Natural killer cell treated with Interleukin-12 subunit alpha and Interleukin-12 subunit beta and Interleukin-15 and Interleukin-18, amount 100 ng/mL, for 72 hours (primary cell): Measurements from ENCODE around the gene TMEM81. TPM values are rescaled to one million over a fixed set of nuclear protein-coding genes. Genes with fewer than 3 reads are reported as not detected.

Source experiments
- ATAC-seq, 2 donors: fragments of 150-1000 bp; cut with Tn5 transposase in 1 of 2; sonication (Bioruptor Pico), chemical (Tn5 transposase) in 1 of 2; 2 replicates each; pipeline ENCODE4 v1.10.0; 2021
- DNase-seq: peaks from one replicate; pipeline ENCODE4 v3.0.0; 2022; ENCODE audit warnings: low spot score
- H3K27ac Mint-ChIP-seq, 2 donors: 1 replicate in 1 of 2; 2 replicates in 1 of 2; pipeline ENCODE4 v1.8.0; 2022; ENCODE audit warnings: mixed read lengths in 2 of 2, mild to moderate bottlenecking in 1 of 2, moderate library complexity in 1 of 2
- H3K27me3 Mint-ChIP-seq, 2 donors: 1 replicate in 1 of 2; 2 replicates in 1 of 2; pipeline ENCODE4 v1.8.0; 2022; ENCODE audit warnings: mixed read lengths in 2 of 2
- H3K36me3 Mint-ChIP-seq: one replicate; pipeline ENCODE4 v1.8.0; 2022; ENCODE audit warnings: mixed read lengths
- H3K4me1 Mint-ChIP-seq, 2 donors: 1 replicate in 1 of 2; 2 replicates in 1 of 2; pipeline ENCODE4 v1.8.0; 2022; ENCODE audit warnings: low read depth in 2 of 2, mixed read lengths in 2 of 2, mild to moderate bottlenecking in 1 of 2
- H3K4me3 Mint-ChIP-seq: one replicate; pipeline ENCODE4 v1.8.0; 2022; ENCODE audit warnings: mixed read lengths
- H3K9me3 Mint-ChIP-seq: 2 replicates; pipeline ENCODE4 v1.8.0; 2022; ENCODE audit warnings: mixed read lengths
- total RNA-seq, 2 donors: library from RNA; stranded (reverse); gene quantifications; one replicate each; pipeline ENCODE4 v1.2.3, GENCODE V29; 2022

TMEM81 gene
- total RNA-seq, 2 donors from 2014 or later = 3.0 to 7.2 TPM

DNA sequence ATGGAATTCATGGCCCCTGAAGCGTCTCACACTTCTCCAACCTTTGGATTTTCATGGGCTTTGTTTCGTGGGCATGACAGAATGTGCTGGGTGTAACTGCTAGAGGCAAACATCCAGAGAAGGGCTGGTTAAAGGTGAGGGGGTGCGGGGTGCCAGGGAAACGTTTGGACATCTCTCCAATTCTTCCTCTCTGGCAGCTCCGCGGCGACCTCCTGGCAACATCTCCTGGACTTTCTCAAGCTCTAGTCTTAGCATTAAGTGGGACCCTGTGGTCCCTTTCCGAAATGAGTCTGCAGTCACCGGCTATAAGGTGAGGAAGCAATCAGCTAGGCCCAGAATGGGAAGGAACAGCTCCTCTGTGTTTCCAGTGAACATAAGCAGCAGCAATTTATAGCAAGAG is 12.0 kb downstream of the TMEM81 start:
- no peak overlapping the region for H3K27ac Mint-ChIP-seq
- no peaks in the 10 kb centered on the region for H3K36me3 Mint-ChIP-seq
- no peaks in the 10 kb centered on the region for H3K9me3 Mint-ChIP-seq
- no peak overlapping the region for H3K4me3 Mint-ChIP-seq
- no peaks in the 10 kb centered on the region for H3K27me3 Mint-ChIP-seq
- H3K4me1 Mint-ChIP-seq = no peaks in the 10 kb centered on the region
- ATAC-seq (no peak), DNase-seq (no peak)

DNA sequence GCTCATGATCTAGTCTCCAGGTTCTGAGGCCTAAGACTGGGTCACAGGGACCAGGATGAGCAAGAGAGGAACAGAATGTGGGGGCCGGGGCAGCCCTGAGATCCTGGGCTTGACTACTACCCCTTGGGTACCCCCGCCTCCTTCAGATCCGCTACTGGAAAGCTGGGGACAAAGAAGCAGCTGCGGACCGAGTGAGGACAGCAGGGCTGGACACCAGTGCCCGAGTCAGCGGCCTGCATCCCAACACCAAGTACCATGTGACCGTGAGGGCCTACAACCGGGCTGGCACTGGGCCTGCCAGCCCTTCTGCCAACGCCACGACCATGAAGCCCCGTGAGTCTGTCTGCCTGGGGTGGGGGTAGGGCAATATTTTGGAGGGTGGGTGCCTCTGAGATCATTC is 12.5 kb downstream of the TMEM81 start:
- H3K27ac Mint-ChIP-seq = no peak overlapping the region
- H3K9me3 Mint-ChIP-seq = no peaks in the 10 kb centered on the region
- H3K36me3 Mint-ChIP-seq = no peaks in the 10 kb centered on the region
- ATAC-seq = no peak
- H3K4me1 Mint-ChIP-seq = no peaks in the 10 kb centered on the region
- DNase-seq = no peak
- no peak overlapping the region for H3K4me3 Mint-ChIP-seq
- H3K27me3 Mint-ChIP-seq = no peaks in the 10 kb centered on the region

DNA sequence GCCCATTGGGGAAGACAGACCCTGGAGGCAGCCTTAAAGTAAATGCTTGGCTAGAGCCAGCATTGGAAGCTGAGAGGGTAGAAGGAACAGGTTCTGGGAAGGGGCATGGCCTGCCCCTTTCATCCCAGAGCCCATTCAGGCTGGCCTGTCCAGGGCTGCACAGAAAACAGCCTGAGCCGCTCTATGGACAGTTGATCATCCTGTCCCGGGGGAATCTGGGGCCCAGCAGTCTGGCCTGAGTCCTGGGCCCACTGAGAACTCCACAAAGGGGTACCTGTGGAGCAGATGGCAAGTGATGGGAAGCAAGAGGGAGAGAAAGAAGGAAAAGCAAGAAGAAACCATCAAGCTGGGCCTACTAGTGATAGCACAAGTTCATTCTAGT is 13.2 kb downstream of the TMEM81 start:
- Mint-ChIP-seq H3K4me3 (no peak overlapping the region), H3K27ac (no peak overlapping the region), H3K9me3 (no peaks in the 10 kb centered on the region), H3K36me3 (no peaks in the 10 kb centered on the region), H3K4me1 (no peaks in the 10 kb centered on the region), H3K27me3 (peaks cover 0 to 3% of the 10 kb centered on the region in 2 donors)
- DNase-seq (no peak), ATAC-seq (no peak)

DNA sequence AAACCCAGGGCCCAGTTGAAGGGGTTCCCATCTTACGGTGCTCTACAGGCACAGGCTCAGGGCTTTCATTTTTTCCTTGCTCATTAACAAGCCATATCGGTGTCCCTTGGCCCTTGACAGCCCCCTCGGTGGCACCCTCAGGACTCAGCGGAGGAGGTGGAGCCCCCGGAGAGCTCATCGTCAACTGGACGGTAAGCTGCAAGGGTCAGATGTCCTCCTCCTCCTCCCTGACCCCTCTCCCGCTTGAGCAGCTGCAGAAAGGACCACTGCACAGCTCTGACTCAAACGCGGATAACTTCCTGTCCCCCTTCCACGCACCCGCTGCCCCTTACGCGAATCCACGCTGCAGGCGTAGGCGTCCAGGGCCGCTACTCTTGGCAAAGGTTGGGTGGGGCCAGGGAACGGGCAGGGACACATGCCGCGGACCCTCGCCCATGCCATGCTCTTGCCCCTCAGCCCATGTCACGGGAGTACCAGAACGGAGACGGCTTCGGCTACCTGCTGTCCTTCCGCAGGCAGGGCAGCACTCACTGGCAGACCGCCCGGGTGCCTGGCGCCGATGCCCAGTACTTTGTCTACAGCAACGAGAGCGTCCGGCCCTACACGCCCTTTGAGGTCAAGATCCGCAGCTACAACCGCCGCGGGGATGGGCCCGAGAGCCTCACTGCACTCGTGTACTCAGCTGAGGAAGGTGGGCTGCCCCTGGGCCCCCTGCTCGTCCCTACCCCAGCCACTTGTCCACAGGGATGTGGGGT is 14.7 kb downstream of the TMEM81 start:
- H3K9me3 Mint-ChIP-seq = no peaks in the 10 kb centered on the region
- no peak overlapping the region for H3K27ac Mint-ChIP-seq
- ATAC-seq (no peak), DNase-seq (no peak)
- no peaks in the 10 kb centered on the region for H3K4me1 Mint-ChIP-seq
- H3K27me3 Mint-ChIP-seq = peaks cover 0 to 3% of the 10 kb centered on the region in 2 donors
- H3K4me3 Mint-ChIP-seq = no peak overlapping the region
- no peaks in the 10 kb centered on the region for H3K36me3 Mint-ChIP-seq

DNA sequence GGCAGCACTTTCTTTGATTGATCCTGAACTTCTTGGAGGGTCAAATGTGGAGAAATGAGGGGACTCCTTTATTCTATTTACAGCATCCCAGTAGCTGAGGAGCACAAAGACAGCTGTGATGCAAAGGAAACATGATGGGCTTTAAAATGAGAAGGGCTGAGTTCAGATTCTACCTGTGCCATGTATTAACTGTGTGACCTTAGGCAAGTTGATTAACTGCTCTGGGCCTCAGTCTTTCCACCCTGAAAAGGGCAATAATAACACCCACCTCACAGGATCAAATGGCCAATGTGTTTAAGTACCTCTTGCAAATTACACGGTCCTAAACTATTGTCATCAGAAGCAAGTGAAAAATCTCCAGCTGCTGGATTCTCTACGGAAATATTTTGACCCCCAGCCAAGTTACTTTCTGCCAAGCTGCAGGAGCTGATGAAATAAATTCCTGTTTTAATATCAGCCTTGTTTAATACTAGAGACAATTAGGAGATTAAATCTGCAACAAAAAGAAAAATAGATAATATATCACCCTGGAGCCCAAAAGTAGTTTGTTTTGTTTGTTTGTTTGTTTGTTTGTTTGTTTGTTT is 15.7 kb downstream of the TMEM81 start:
- Mint-ChIP-seq H3K27ac (no peak overlapping the region), H3K27me3 (peaks cover 0 to 3% of the 10 kb centered on the region in 2 donors), H3K36me3 (no peaks in the 10 kb centered on the region), H3K4me1 (no peaks in the 10 kb centered on the region), H3K4me3 (no peak overlapping the region), H3K9me3 (no peaks in the 10 kb centered on the region)
- no peak for DNase-seq
- ATAC-seq = no peak

DNA sequence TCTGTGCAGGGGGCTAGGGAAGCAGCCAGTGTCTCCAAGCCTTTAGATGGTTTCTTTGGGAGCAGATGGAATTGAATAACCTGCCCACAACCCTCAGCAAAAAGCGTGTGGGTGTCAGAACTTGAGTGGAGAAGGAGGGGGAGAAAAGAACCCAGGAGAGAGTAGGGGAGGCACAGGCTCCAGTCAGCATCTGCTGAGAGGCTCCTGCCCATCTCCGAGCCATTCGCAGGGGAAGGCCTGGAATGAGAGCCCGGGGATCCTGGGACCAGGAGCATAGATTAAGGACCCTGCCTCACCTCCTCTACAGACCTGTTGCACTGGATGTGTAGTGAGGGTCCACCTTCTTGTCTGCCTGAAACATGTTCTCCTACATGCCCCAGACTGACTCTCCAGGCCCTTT is 16.3 kb downstream of the TMEM81 start:
- Mint-ChIP-seq H3K4me3 (no peak overlapping the region), H3K4me1 (no peaks in the 10 kb centered on the region), H3K9me3 (no peaks in the 10 kb centered on the region), H3K27ac (no peak overlapping the region), H3K27me3 (peaks cover 0 to 3% of the 10 kb centered on the region in 2 donors), H3K36me3 (no peaks in the 10 kb centered on the region)
- no peak for ATAC-seq
- no peak for DNase-seq

DNA sequence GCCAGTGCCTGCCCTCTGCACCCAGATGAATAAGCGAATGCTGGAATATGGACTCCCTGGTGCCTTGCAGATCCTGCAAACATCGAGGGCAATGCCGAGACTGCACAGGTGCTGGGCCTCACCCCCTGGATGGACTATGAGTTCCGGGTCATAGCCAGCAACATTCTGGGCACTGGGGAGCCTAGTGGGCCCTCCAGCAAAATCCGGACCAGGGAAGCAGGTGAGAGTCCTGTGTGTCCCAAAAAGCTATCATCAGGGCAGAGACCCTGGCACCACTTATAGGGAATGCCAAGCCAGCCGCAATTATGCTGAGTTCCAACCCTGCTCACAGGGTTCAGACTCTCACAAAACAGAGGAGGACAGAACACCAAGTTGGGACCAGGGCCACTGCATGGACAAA is 17.2 kb downstream of the TMEM81 start:
- no peaks in the 10 kb centered on the region for H3K36me3 Mint-ChIP-seq
- H3K4me3 Mint-ChIP-seq = no peak overlapping the region
- H3K27me3 Mint-ChIP-seq = peaks cover 0 to 3% of the 10 kb centered on the region in 2 donors
- no peak overlapping the region for H3K27ac Mint-ChIP-seq
- DNase-seq (no peak), ATAC-seq (no peak)
- no peaks in the 10 kb centered on the region for H3K4me1 Mint-ChIP-seq
- H3K9me3 Mint-ChIP-seq = no peaks in the 10 kb centered on the region

DNA sequence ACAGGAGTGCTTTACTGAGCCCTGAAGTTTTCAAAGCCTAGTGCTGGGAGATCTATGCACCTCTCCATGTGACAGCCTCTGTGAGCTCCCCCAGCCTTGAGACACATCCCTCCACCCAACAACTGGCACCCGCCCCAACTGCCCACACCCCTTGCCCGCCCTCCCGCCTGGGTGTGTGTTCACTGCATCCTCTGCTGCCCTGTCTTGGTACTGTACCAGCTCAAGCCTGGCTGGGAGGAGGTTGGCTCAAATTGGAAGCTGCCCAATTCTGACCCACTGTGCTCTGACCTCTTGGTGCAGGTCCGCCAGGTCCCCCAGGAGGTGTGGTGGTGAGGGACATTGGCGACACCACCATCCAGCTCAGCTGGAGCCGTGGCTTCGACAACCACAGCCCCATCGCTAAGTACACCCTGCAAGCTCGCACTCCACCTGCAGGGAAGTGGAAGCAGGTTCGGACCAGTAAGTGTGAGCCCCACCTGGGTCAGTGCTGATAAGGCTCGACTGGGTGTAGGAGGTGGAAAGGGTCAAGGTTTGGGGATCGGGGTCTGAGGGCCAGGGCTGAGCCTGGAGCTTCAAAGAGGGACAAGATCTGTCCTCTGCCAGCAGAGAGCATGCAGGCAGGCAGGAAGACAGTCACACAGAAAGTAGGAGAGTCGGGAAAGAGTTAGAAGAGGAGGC is 18.0 kb downstream of the TMEM81 start:
- no peaks in the 10 kb centered on the region for H3K9me3 Mint-ChIP-seq
- no peak overlapping the region for H3K27ac Mint-ChIP-seq
- DNase-seq (peak; percentile 28), ATAC-seq (peak in 1 of 2 donors; percentile 30)
- H3K4me3 Mint-ChIP-seq = no peak overlapping the region
- H3K27me3 Mint-ChIP-seq = peaks cover 0 to 3% of the 10 kb centered on the region in 2 donors
- H3K4me1 Mint-ChIP-seq = no peaks in the 10 kb centered on the region
- no peaks in the 10 kb centered on the region for H3K36me3 Mint-ChIP-seq

DNA sequence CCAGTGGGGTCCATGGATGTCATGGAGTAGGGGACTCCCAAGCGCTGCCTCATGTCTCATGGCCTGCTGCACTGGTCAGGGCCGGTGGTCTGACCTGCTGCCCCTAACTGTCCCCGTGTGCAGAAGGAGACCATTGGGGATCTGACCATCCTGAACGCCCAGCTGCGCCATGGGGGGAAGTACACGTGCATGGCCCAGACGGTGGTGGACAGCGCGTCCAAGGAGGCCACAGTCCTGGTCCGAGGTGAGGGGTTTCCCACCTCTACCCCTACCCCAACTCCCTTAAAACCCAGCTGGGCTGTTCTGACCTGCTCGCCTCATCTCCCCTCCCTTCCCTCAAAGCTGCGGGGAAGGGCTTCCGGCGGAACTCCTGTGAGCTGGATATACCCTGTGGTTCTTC is 18.6 kb downstream of the TMEM81 start:
- H3K36me3 Mint-ChIP-seq = no peaks in the 10 kb centered on the region

DNA sequence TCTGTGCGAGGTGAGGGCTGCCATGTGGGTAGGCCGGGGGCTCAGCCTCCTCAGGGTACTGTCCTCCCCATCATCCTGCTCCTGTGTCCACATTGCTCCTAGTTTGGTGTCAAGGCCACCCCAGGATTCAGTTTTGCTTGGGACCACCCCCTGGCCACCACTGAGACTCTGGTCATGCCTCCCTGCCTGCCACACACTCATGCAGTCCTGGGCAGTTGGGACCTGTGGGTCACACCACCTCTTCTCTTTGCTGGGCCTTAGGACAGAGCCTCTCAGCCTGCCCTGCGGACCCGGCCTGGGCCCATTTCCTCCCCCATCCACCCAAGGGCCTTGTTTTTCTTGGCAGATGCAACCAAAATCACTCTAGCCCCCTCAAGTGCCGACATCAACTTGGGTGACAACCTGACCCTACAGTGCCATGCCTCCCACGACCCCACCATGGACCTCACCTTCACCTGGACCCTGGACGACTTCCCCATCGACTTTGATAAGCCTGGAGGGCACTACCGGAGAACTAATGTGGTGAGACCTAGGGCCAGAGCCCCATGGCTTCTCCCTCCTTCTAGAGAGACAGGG is 19.4 kb downstream of the TMEM81 start:
- no peak for ATAC-seq
- no peaks in the 10 kb centered on the region for H3K36me3 Mint-ChIP-seq
- no peak for DNase-seq
- no peaks in the 10 kb centered on the region for H3K9me3 Mint-ChIP-seq
- no peaks in the 10 kb centered on the region for H3K4me1 Mint-ChIP-seq
- H3K27ac Mint-ChIP-seq = no peak overlapping the region
- peaks cover 0 to 3% of the 10 kb centered on the region in 2 donors for H3K27me3 Mint-ChIP-seq
- H3K4me3 Mint-ChIP-seq = no peak overlapping the region

More for the DNA sequence above, 18.6 kb downstream of the TMEM81 start:
- Mint-ChIP-seq H3K27ac (no peak overlapping the region), H3K4me3 (no peak overlapping the region), H3K9me3 (no peaks in the 10 kb centered on the region), H3K4me1 (no peaks in the 10 kb centered on the region), H3K27me3 (peaks cover 0 to 3% of the 10 kb centered on the region in 2 donors)
- DNase-seq = peak; percentile 34
- ATAC-seq = no peak

DNA sequence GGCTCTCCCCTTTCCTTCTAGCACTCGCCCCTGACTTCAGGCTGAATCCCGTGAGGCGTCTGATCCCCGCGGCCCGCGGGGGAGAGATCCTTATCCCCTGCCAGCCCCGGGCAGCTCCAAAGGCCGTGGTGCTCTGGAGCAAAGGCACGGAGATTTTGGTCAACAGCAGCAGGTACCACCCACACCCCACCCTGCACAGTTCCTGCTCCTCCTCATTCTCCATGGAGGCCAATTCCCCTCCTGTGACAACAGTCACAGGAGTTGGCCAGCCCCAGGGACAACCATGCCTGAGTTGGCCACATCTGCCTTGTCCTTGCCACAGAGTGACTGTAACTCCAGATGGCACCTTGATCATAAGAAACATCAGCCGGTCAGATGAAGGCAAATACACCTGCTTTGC is 20.0 kb downstream of the TMEM81 start:
- no peak for ATAC-seq
- no peak for DNase-seq
- Mint-ChIP-seq H3K27ac (no peak overlapping the region), H3K27me3 (peaks cover 0 to 3% of the 10 kb centered on the region in 2 donors), H3K4me3 (no peak overlapping the region), H3K4me1 (no peaks in the 10 kb centered on the region), H3K9me3 (no peaks in the 10 kb centered on the region), H3K36me3 (no peaks in the 10 kb centered on the region)

DNA sequence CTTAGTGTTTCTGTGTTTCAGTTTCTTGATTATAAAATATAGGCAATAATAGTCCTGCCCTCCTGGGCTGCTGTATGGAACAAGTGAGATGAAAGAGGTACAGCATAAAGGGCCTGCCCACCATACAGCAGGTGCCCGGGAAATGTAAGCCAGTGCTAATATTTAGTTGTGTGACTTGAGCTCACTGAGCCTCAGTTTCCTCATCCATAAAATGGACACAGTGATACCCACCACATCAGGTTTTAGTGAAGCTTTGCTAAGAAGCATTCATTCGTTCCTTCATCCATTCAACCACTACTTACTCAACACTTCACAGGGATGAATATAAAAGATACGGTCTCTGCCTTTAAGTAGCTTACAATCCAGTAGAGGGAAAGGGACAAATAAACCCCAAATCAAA is 21.4 kb downstream of the TMEM81 start:
- H3K27me3 Mint-ChIP-seq = peaks cover 0 to 3% of the 10 kb centered on the region in 2 donors
- H3K9me3 Mint-ChIP-seq = no peaks in the 10 kb centered on the region
- H3K4me1 Mint-ChIP-seq = no peaks in the 10 kb centered on the region
- no peaks in the 10 kb centered on the region for H3K36me3 Mint-ChIP-seq
- H3K4me3 Mint-ChIP-seq = no peak overlapping the region
- no peak overlapping the region for H3K27ac Mint-ChIP-seq
- DNase-seq = no peak
- no peak for ATAC-seq

DNA sequence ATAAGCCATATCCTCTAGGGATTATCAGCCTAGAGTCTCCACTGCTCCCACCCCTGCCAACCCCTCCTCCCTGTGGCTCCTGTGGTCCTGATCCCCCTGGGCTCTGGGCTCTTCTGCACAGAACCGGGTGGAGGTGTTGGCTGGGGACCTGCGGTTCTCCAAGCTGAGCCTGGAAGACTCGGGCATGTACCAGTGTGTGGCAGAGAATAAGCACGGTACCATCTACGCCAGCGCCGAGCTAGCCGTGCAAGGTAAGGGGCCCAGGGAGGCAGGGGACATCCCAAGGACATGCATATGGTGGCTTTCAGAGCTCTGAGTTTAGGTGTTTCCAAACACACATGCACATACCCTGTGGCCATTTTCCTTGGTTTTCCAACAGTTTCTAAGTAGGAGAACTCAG is 21.9 kb downstream of the TMEM81 start:
- no peak overlapping the region for H3K27ac Mint-ChIP-seq
- ATAC-seq (no peak), DNase-seq (no peak)
- H3K9me3 Mint-ChIP-seq = no peaks in the 10 kb centered on the region
- peaks cover 0 to 3% of the 10 kb centered on the region in 2 donors for H3K27me3 Mint-ChIP-seq
- no peaks in the 10 kb centered on the region for H3K4me1 Mint-ChIP-seq
- H3K4me3 Mint-ChIP-seq = no peak overlapping the region
- H3K36me3 Mint-ChIP-seq = no peaks in the 10 kb centered on the region

DNA sequence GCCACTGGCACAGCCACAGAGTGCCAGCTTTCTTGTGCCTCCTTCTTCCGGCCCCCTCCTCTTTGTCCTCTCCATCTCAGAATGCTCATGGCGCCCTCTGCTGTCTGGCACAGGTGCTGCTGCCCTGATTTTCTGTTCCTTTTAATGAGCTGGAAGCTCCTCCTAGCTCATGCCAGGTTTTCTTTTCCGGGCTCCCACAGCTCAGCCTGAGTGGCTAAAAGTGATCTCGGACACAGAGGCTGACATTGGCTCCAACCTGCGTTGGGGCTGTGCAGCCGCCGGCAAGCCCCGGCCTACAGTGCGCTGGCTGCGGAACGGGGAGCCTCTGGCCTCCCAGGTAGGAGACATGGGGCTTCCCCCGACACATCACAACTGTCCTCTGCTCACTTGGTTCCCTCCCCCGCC is 22.6 kb downstream of the TMEM81 start:
- no peaks in the 10 kb centered on the region for H3K9me3 Mint-ChIP-seq
- ATAC-seq (peak in 1 of 2 donors; percentile 52), DNase-seq (no peak)
- no peak overlapping the region for H3K27ac Mint-ChIP-seq
- peaks cover 0 to 2% of the 10 kb centered on the region in 2 donors for H3K27me3 Mint-ChIP-seq
- no peaks in the 10 kb centered on the region for H3K36me3 Mint-ChIP-seq
- no peak overlapping the region for H3K4me3 Mint-ChIP-seq
- no peaks in the 10 kb centered on the region for H3K4me1 Mint-ChIP-seq
